ENCODE measurements around the gene CEP83.
"Not testable (repeated sequence)": the region's sequence is repeated elsewhere in the genome, so short reads cannot be mapped to it uniquely, and the experiment has no call there.

The CEP83 gene

GRCh38 chr12:94433744-94434143 is 25.9 kb downstream of the CEP83 start:
- DNase-seq: no peak

GRCh38 chr12:94430304-94430703 is 29.4 kb downstream of the CEP83 start:
- DNase-seq: no peak

- no peak for DNase-seq
These were observed 30.0 kb downstream of the CEP83 start for GRCh38 chr12:94429633-94430032.

GRCh38 chr12:94429191-94429590 is 30.5 kb downstream of the CEP83 start:
- no peak for DNase-seq

GRCh38 chr12:94427501-94428381 is 31.9 kb downstream of the CEP83 start:
- DNase-seq: no peak

GRCh38 chr12:94426049-94426448 is 33.6 kb downstream of the CEP83 start:
- no peak for DNase-seq

GRCh38 chr12:94424830-94425229 is 34.8 kb downstream of the CEP83 start:
- DNase-seq: not testable (repeated sequence)

GRCh38 chr12:94421868-94422740 is 37.6 kb downstream of the CEP83 start:
- DNase-seq: no peak

- DNase-seq: no peak
These were observed 41.1 kb downstream of the CEP83 start for GRCh38 chr12:94418517-94418916.

- DNase-seq: no peak
These were observed 43.1 kb downstream of the CEP83 start for GRCh38 chr12:94416613-94417012.

- DNase-seq: no peak
These were observed 44.6 kb downstream of the CEP83 start for GRCh38 chr12:94415066-94415465.

- no peak for DNase-seq
These were observed 54.1 kb downstream of the CEP83 start for GRCh38 chr12:94405413-94406116.

GRCh38 chr12:94404854-94405253 is 54.8 kb downstream of the CEP83 start:
- DNase-seq: no peak

- DNase-seq: no peak
These were observed 58.3 kb downstream of the CEP83 start for GRCh38 chr12:94401326-94401725.

GRCh38 chr12:94398685-94399084 is 61.0 kb downstream of the CEP83 start:
- not testable (repeated sequence) for DNase-seq

- no peak for DNase-seq
These were observed 62.3 kb downstream of the CEP83 start for GRCh38 chr12:94397401-94397800.

GRCh38 chr12:94396014-94396413 is 63.7 kb downstream of the CEP83 start:
- not testable (repeated sequence) for DNase-seq

- DNase-seq: no peak
These were observed 69.6 kb downstream of the CEP83 start for GRCh38 chr12:94390130-94390485.

GRCh38 chr12:94389482-94390129 is 70.1 kb downstream of the CEP83 start:
- DNase-seq: not testable (repeated sequence)

GRCh38 chr12:94386422-94386821 is 73.2 kb downstream of the CEP83 start:
- no peak for DNase-seq

- no peak for DNase-seq
These were observed 75.6 kb downstream of the CEP83 start for GRCh38 chr12:94384030-94384429.

- DNase-seq: no peak
These were observed 79.2 kb downstream of the CEP83 start for GRCh38 chr12:94380507-94380906.

Data from T1000 (cell line).